Omental fat pad (tissue), 4 donors: ENCODE data around the gene AOX1. TPM values are rescaled to one million over a fixed set of nuclear protein-coding genes. Genes with fewer than 3 reads are reported as not detected.
A peak's percentile ranks its signal among the peaks of the same experiment; 100 is the strongest.

Source experiments
- ATAC-seq: fragments of 150-250 bp; one replicate; pipeline ENCODE4 v1.9.1; 2016; ENCODE audit warnings: mild to moderate bottlenecking, moderate library complexity; ENCODE audit not compliant: low FRiP score
- DNase-seq: peaks from one replicate; pipeline ENCODE4 v3.0.0-alpha.2; 2019; ENCODE audit warnings: low spot score
- total RNA-seq, 4 donors: library from RNA; depleted of rRNA; stranded (reverse); fragments of >200 nt; gene quantifications; one replicate each; pipeline ENCODE4 v1.1.0, GENCODE V29; 2016
- TF ChIP-seq, protein P1 (sequence below), 3 donors: fragments of 450-650 bp; IDR thresholded peaks; one replicate each; pipeline ENCODE4 v1.5.1; 2016 to 2017; ENCODE audit warnings: antibody characterized with exemption in 3 of 3, mild to moderate bottlenecking in 3 of 3, moderate library complexity in 2 of 3

AOX1 gene
- total RNA-seq, 4 donors from 2014 or later: 241 to 629 (median 321) TPM

DNA sequence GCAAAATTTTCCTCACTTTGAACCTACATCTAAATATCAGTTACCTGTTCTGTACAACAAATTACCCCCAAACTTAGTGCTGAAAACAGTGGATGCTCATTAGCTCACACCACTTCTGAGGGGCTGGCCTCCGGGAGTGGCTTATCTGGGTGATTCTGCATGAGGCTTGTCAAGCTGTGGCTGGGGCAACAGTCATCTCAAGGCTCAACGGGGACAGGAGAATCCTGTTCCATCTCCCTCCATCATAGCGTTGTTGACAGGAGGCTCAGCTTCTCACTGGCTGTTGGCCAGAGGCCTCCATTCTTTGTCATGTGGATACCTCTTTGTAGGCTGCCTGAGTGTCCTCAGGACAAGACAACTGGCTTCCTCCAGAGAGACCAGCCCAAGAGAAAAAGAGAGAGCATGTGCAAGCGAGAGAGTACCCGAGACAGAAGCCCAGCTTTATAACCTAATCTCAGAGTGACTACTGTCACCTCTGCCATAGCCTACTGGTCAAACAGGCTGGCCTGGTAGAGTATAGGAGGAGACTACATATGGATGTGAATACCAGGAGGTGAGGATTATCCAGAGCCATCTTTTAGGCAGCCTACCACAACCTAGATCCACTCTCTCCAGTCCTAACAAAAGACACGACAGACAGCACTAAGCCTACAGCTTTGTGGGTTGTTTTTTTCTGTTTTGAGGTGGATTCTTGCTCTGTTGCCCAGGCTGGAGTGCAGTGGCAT, 79.1 kb downstream of the AOX1 start:
- no peak for DNase-seq
- TF ChIP-seq, protein P1, sequence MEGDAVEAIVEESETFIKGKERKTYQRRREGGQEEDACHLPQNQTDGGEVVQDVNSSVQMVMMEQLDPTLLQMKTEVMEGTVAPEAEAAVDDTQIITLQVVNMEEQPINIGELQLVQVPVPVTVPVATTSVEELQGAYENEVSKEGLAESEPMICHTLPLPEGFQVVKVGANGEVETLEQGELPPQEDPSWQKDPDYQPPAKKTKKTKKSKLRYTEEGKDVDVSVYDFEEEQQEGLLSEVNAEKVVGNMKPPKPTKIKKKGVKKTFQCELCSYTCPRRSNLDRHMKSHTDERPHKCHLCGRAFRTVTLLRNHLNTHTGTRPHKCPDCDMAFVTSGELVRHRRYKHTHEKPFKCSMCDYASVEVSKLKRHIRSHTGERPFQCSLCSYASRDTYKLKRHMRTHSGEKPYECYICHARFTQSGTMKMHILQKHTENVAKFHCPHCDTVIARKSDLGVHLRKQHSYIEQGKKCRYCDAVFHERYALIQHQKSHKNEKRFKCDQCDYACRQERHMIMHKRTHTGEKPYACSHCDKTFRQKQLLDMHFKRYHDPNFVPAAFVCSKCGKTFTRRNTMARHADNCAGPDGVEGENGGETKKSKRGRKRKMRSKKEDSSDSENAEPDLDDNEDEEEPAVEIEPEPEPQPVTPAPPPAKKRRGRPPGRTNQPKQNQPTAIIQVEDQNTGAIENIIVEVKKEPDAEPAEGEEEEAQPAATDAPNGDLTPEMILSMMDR (IDR thresholded peaks at IDR 0.05): no peak
- peak; percentile 15 for ATAC-seq

DNA sequence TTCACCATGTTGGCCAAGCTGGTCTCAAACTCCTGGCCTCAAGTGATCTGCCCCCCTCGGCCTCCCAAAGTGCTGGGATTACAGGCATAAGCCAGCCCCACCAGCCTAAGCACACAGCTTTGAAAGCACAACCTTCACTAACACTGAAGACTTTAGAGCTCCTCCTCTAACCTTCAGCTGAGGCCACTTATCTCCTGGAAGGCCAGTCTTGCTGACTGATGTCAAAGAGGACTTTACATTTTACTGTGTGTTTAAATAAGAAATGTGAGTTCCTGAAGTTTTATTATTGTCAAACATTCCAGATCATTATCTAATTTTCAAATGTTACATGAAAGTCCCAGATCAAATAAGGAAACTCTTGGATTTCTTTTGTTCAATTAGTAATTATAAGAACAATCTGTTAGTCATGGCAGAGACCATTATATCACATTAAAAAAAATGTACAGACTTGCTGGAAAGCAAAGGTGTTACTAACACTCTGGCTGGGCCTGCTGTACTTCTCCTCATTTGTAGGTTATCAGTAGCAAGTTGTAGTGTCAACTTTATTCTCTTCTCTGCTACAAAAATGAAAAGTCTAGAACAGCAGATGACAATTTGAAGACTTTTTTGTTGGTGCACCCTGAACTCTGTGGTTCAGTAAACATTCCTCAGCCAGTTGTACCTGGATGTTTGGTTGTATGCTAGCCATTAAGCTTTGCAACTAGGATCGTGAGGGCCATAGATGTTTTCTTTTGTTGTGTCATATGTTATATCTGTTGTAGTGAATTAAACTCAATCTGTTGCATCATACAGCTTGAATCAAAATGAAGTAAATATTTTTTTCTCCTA, 80.0 kb downstream of the AOX1 start:
- no peak for DNase-seq
- ATAC-seq: no peak
- TF ChIP-seq, protein P1 (IDR thresholded peaks at IDR 0.05): no peak

DNA sequence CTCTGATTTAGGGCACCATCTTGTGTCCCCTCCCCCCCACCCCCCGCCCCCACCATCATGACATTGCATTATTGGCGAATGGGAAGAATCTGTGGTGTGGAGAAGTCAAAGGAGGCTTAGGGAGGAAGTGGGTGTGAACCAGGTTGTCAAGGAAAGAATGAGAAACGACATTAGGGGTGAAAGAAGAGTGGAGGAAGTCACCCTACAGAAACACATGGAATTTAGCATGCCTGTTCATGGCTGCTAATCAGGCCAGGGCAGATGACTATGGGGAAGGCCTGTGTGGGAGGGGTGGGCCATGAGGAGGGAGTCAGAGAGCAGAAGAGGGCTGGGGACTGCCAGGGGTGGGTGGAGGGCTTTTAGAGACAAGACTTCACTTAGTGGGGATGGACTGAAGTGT, 81.6 kb downstream of the AOX1 start:
- no peak for DNase-seq
- ATAC-seq: no peak
- TF ChIP-seq, protein P1 (IDR thresholded peaks at IDR 0.05): no peak

DNA sequence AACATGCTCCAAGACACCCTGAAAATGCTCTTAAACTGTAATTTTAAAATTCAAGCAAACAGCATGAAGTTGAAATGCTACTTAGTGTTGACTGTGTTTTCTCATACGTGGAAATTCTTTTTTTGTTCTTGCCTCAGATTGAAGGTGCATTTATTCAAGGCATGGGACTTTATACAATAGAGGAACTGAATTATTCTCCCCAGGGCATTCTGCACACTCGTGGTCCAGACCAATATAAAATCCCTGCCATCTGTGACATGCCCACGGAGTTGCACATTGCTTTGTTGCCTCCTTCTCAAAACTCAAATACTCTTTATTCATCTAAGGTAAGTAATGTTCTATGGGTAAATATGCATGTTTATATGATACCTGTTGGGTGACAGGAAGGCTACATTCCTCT, 82.7 kb downstream of the AOX1 start:
- no peak for DNase-seq
- TF ChIP-seq, protein P1 (IDR thresholded peaks at IDR 0.05): no peak

GRCh38 chr2:200669308-200669707, 83.5 kb downstream of the AOX1 start:
- DNase-seq (no peak), ATAC-seq (no peak)
- TF ChIP-seq, protein P1 (IDR thresholded peaks at IDR 0.05): no peak

More for the DNA sequence above, 82.7 kb downstream of the AOX1 start:
- ATAC-seq: no peak

GRCh38 chr2:200670313-200670712, 84.5 kb downstream of the AOX1 start:
- ATAC-seq (no peak), DNase-seq (no peak)
- TF ChIP-seq, protein P1 (IDR thresholded peaks at IDR 0.05): no peak
